ENCODE data around the gene POLR1E. TPM values are rescaled to one million over a fixed set of nuclear protein-coding genes. Genes with fewer than 3 reads are reported as not detected.
"Not testable (repeated sequence)": the region's sequence is repeated elsewhere in the genome, so short reads cannot be mapped to it uniquely, and the experiment has no call there.

POLR1E gene
- total and polyA plus RNA-seq, 9 of the 15 experiments (the other 6 are each of a cell fraction or from before 2014, with no cell fraction given) = 18.9 to 102 (median 74.4) TPM

DNA sequence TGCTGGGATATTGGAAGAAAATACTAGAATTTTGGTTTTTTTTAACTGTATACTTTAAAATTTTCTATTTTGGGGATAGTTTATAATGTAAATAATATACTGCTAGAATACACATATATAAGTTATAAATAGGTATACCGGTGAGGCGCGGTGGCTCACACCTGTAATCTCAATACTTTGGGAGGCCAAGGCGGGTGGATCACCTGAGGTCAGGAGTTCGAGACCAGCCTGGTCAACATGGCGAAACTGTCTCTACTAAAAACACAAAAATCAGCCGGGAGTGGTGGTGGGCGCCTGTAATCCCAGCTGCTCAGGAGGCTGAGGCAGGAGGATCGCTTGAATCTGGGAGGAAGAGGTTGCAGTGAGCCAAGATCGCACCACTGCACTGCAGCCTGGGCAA is 28.7 kb downstream of the POLR1E start:
- H3K36me3 ChIP-seq (ENCODE audit: control insufficient read depth, insufficient read depth, low read length); H3K9me3 ChIP-seq (replicated peaks; ENCODE audit: control insufficient read depth, insufficient read depth, low read depth, low read length); DNase-seq (ENCODE audit: extremely low read depth in 1 of 4, low spot score in 3 of 4); H4K20me1 ChIP-seq (replicated peaks; ENCODE audit: control insufficient read depth, insufficient read depth, low read length); in situ Hi-C loops (cut with MboI); H3K9me1 ChIP-seq (ENCODE audit: control insufficient read depth, insufficient read depth, low read length); POLR2A ChIA-PET; ATAC-seq; H2AFZ ChIP-seq (ENCODE audit: low read depth, low read length); FAIRE-seq; BruUV-seq (replicated peaks); H3K79me2 ChIP-seq (ENCODE audit: control insufficient read depth, insufficient read depth, low read length); H3K27ac ChIP-seq (ENCODE audit: extremely low read depth, low read depth, low read length); H3K4me2 ChIP-seq (ENCODE audit: insufficient read depth, low read length); CTCF ChIA-PET (ENCODE audit: low intra/inter-chr PET ratio); H3K4me1 ChIP-seq (replicated peaks in 1 of 2; ENCODE audit: control insufficient read depth in 2 of 2, insufficient read depth in 2 of 2, low read length in 2 of 2); H3K27me3 ChIP-seq (ENCODE audit: control insufficient read depth in 2 of 2, insufficient read depth in 2 of 2, low read length in 2 of 2); H3K4me3 ChIP-seq; H3K9ac ChIP-seq (ENCODE audit: insufficient read depth in 1 of 2, low read depth in 2 of 2, low read length in 2 of 2); intact Hi-C loops (cut with micrococcal nuclease): not testable (repeated sequence)
- WGBS (ENCODE audit: insufficient coverage, low coverage, missing lambda C conversion rate) = 84% methylated on average over 10 of the region's 10 CpGs

DNA sequence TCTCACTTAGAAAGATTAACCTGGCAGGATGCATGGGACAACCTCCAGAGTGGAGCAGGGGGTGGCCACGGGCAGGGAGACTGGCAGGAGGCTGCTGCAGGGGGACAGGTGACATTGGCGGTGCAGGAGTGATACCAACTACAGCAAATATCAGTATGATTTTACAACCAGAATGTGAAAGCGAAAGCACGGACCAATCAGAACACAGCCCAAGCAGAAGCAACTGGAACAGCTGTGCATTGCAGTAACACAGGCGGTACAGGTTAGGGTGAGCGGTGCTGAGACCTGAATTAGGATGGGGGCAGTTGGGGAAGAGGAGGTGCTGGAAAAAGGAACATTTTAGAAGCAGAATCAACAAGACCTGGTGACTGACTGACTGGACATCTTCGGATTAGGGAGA is 29.3 kb downstream of the POLR1E start:
- intact Hi-C loops (cut with micrococcal nuclease) (no loop called here), in situ Hi-C loops (cut with MboI) (no loop called here)
- H3K4me3 ChIP-seq = no peak overlapping the region
- no peaks in the 10 kb centered on the region for H3K27me3 ChIP-seq (ENCODE audit: control insufficient read depth in 2 of 2, insufficient read depth in 2 of 2, low read length in 2 of 2)
- no peaks in the 10 kb centered on the region; the same call in 1 of the 3 replicates for H3K36me3 ChIP-seq (ENCODE audit: control insufficient read depth, insufficient read depth, low read length)
- DNase-seq (ENCODE audit: extremely low read depth in 1 of 4, low spot score in 3 of 4) (no peak), FAIRE-seq (no peak), ATAC-seq (no peak)
- WGBS (ENCODE audit: insufficient coverage, low coverage, missing lambda C conversion rate) = 69% methylated on average over 7 of the region's 7 CpGs
- no peak overlapping the region for H2AFZ ChIP-seq (ENCODE audit: low read depth, low read length)
- CTCF ChIA-PET (ENCODE audit: low intra/inter-chr PET ratio) = no interaction called here
- TF ChIP-seq ZFX (CRISPR knock-in tag; IDR thresholded peaks at IDR 0.05) (no peak), BMI1 (IDR thresholded peaks at IDR 0.05; ENCODE audit: low read length) (no peak), ZNF316 (IDR thresholded peaks at IDR 0.05) (no peak), SIX5 (IDR thresholded peaks at IDR 0.05; ENCODE audit: borderline replicate concordance in 1 of 2, insufficient read depth in 1 of 2, low read depth in 1 of 2, low read length in 2 of 2) (no peak), ZC3H11A (IDR thresholded peaks at IDR 0.05; ENCODE audit: low read depth, low read length) (no peak), SP1 (CRISPR knock-in tag; IDR thresholded peaks at IDR 0.05) (no peak), ZKSCAN1 (IDR thresholded peaks at IDR 0.05; ENCODE audit: low read depth, low read length) (no peak), RBM15 (IDR thresholded peaks at IDR 0.05; ENCODE audit: insufficient read depth, low read length) (no peak), GATAD2B (IDR thresholded peaks at IDR 0.05; ENCODE audit: borderline replicate concordance) (no peak)
- no peak overlapping the region for H3K27ac ChIP-seq (ENCODE audit: extremely low read depth, low read depth, low read length)
- no peaks in the 10 kb centered on the region for H3K9me3 ChIP-seq (replicated peaks; ENCODE audit: control insufficient read depth, insufficient read depth, low read depth, low read length)
- peaks cover 4 to 5% of the 10 kb centered on the region in 2 experiments; a peak in 1 of 5 replicates for H3K4me1 ChIP-seq (replicated peaks in 1 of 2; ENCODE audit: control insufficient read depth in 2 of 2, insufficient read depth in 2 of 2, low read length in 2 of 2)
- no TSS peak for BruUV-seq (replicated peaks)
- H3K79me2 ChIP-seq (ENCODE audit: control insufficient read depth, insufficient read depth, low read length) = no peaks in the 10 kb centered on the region
- no peaks in the 10 kb centered on the region for H3K9me1 ChIP-seq (ENCODE audit: control insufficient read depth, insufficient read depth, low read length)
- POLR2A ChIA-PET = interaction anchor here (0.8 to 1.1 kb wide), 4 partner anchors 10 to 109 kb away, joined by 3 to 7 read pairs (median 3); no protein-coding TSS in a partner anchor
- H3K9ac ChIP-seq (ENCODE audit: insufficient read depth in 1 of 2, low read depth in 2 of 2, low read length in 2 of 2) = peak overlapping the region in 1 of 2 experiments; percentile 40; a peak in 1 of 4 replicates
- no peak overlapping the region for H3K4me2 ChIP-seq (ENCODE audit: insufficient read depth, low read length)
- no peaks in the 10 kb centered on the region for H4K20me1 ChIP-seq (replicated peaks; ENCODE audit: control insufficient read depth, insufficient read depth, low read length)

Data from K562 (cell line).